SK-N-DZ (cell line): Measurements from ENCODE around the gene SP9. TPM values are rescaled to one million over a fixed set of nuclear protein-coding genes. Genes with fewer than 3 reads are reported as not detected.

Experiments
- DNase-seq: peaks from one replicate; pipeline ENCODE4 v3.0.0-alpha.2; 2015; ENCODE audit warnings: low spot score
- polyA plus RNA-seq, 2 experiments: library from polyadenylated mRNA; depleted of rRNA; stranded (reverse); fragments of >200 nt; gene quantifications; 2 replicates each; pipeline ENCODE4 v1.2.3, GENCODE V29; 2014

Gene SP9
- polyA plus RNA-seq (2014; cell fraction: cytosol; rRNA removed): 0.39 TPM in 1 of 2 replicates, not detected in the other
- 0.05 and 0.59 TPM in 2 replicates for polyA plus RNA-seq (2014; cell fraction: nucleus; rRNA removed)

DNA sequence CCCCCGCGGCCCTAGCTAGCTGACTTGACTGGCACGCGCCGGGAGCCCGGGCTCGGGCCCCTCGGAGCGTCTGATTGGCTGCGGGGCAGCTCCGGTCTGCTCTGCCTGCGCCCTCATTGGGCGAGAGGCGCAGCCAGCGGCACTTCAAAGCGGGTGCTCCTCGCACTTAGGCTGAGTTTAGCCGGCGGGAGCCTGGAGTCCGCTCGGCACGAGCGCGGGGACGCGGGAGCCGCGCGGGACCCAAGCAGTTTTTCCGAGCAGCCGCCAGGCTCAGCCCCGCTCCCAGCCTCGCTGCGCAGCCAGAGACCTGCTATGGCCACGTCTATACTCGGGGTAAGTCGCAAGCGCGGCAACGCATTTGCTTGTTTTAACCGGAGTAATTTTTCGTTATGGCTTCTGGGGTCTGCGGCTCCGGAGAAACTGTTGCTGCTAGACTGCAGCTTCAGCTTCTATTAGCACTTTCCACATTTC is at the start of gene SP9:
Gene SP9, plus strand, starts transcription at position 174 of the 471 bp plus-strand sequence. Its CDS starts 139 bp downstream, at position 313.
- peak; percentile 72 for DNase-seq

- DNase-seq: no peak
Measured at GRCh38 chr2:174286172-174286571, 48.6 kb upstream of the SP9 start.

- DNase-seq: no peak
Measured at GRCh38 chr2:174292908-174293307, 41.8 kb upstream of the SP9 start.

GRCh38 chr2:174300114-174300513 is 34.6 kb upstream of the SP9 start:
- DNase-seq: no peak

- DNase-seq: no peak
Measured at GRCh38 chr2:174312581-174313234, 22.0 kb upstream of the SP9 start.

- no peak for DNase-seq
Measured at GRCh38 chr2:174322149-174322548, 12.6 kb upstream of the SP9 start.

- no peak for DNase-seq
Measured at GRCh38 chr2:174322746-174323145, 12.0 kb upstream of the SP9 start.

- DNase-seq: no peak
Measured at GRCh38 chr2:174324530-174324929, 10.2 kb upstream of the SP9 start.

DNA sequence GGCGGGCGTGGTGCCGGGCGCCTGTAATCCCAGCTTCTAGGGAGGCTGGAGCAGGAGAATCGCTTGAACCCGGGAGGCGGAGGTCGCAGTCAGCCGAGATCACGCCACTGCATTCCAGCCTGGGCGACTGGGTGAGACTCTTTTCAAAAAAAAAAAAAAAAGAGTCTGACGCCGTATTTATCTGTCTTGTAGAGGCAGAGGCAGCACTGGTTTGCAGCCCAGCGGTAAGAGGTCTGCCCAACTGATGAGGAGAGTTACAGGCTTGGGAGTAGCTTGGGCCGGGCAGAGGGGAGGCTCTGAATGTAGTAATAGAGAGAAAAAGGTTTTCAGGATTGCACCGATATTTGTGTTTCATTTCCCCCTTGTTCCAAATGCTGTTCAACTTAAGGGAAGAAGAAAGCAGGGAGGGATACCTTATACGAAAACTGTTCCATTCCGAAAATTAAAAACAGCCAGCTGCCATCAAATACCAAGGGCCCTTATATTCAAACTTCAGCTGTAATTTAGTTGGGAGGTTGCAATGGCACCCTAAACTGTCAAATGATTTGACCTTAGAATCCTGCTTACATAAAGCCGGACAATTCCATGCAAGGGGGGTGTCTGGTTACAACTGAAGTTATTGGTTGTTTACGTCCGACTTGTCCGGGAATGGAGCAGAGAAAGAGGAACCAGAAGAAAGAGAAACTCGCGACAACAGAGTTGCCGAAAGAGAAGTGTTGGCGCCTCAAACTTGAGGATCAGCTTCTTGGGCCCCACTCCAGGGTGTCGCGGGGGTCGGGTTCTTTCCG is 9.2 kb upstream of the SP9 start:
- DNase-seq: no peak

DNA sequence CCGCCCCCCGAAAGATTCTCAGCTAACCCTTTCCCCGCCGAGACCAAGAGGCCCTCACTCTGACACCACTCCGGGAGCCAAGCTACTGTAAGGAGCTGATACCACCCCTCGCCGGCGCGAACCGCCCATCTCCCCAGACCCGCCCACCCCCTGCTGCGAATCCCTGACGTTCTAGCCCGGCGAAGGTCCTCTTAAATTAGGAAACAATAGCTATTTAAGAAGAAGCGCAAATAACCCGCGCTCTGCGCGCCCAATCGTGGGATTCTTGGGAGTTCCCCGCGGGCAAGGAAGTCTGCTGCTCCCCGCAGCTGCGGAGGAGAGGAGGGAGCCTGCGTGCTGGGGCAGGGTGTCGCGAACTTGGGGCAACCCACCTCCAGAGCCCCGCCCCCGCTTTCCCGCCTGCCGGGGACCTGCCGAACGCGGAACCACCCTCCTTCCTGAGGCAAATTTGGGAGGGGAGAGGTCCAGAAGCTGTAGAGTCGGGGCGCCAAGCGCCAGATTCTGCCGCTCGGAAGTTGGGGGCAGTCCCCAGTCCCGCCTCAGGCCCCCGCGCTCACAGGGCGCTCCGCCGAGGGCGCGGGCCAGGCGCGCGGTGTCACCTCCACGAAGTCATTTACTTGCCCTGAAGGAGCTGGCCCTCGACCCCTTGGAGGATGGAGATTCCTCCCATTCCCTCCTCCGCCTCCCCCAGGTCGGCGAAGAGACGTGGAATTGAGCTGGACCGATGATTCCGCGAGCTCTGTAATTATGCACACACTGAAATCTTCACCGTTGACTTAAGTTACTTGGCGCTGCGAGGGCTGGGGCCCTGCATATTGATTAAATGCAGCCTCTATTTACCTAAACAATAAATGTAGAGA is 8.4 kb upstream of the SP9 start:
- DNase-seq: no peak

- no peak for DNase-seq
Measured at GRCh38 chr2:174327021-174327840, 7.5 kb upstream of the SP9 start.

DNA sequence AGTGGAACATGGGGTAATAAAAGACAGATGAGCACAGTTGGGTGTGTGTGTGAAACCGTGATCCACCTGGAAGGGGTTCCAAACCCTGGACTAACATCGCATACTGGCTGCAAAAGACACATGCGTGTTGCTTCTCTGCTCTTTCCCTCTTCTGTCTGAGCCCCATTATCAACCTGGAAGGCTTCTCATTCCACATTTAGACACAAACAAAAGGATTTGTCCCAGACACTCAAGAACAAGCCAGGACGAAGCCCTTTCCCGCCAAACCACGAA is 7.0 kb upstream of the SP9 start:
- no peak for DNase-seq

DNA sequence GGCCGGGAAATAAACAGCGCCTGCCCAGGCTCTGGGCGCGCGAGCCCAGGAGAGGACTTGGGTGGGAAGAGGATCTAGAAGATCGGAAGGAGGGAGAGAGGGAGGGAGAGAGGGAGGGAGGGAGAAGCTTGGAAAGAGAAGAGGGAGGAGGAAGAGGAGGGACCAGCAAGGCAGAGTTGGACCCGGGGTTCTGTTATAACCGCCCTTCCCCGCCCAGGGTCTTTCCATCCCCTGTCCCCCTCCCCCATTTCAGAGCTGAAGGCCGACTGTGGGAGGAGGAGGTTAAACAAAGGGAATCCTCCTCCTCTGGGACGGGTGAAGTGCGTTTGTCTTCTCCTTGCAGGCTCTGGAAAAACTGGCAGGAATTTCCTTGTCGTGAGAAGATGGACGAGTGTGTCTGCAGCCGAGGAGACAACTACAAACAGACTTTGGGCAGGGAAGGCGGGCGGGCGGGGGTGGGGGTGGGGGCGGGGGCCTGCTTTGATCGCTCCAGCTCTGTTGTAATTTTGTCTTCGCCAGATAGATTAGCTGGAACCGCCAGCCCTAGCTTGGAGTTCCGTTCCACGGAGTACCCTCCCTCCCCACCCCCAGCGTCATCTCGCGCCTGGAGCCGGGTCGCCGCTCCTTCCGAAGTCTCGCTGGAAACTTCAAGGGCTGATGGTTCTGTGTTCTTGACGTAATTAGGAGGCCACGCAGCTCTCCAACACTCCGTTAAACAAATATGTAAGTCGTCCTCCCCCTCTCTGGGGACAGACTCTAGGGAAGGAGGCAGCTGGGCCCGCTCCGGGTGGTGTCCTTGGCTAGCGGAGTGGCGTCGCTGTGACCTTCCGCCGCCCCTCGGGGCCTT is 6.4 kb upstream of the SP9 start:
- no peak for DNase-seq

DNA sequence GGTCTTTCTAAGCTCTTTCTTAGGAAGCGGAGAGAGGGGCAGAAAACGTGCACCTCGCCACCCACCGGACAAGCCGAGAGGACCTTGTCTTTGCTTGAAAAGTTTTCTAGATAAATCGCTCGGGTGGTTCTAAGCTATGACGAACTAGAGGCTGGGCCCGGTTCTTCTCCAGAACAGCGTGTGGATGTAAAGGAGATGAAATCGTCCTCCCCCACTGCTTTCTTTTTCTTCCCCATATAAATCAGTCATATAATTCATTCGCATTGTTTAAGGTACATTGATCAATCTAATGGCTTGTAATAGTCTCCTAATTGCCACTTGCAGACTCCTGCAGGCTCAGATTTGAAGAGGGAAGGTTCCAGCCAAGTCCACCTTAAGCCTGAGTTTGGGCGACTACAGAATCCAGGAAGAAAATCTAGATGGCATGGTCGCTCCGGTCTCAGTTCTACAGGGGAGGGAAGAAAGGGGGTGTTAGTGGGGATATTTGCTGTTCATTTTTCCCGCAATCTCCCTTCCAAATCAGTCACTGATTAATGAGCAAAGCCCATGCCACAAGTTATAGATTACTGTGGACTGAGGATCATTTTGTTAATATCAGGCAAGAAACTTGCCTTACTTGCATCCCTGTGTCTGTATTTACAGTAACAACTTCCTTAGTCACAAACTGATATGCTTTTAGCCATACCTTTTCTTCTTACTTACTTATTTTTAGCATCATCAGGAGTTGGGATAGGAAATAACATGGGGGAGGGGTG is 5.6 kb upstream of the SP9 start:
- DNase-seq: no peak

DNA sequence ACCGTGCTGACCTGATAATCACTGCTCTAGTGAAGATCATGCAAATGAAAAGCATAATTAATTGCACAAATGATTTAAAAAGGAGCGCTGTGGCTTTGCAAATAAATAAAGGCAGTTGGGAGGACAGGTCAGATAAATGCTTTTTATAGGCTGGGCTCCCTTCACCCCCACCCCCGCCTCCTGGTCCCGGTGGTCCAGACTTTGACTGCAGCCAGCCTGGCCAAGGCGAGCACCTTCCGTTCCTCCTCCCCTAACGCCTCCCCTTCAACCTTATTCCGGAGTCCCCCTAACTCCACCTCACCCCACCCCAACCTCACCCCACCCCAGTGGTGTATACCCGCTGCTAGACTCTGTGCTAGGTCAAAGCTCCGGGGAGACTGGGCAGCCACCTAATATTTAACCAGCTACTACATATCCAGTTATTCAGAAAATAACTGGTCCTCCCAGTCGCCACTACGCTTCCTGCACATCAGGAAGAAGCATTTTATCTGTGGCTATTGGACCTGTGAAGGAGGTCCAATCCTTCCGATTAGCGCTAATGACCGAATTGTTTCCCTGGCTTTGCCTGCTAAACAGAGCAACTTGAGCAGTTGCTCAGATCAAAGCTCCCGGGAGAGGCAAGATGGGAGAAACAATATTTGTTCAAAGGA is 3.7 kb upstream of the SP9 start:
- no peak for DNase-seq

DNA sequence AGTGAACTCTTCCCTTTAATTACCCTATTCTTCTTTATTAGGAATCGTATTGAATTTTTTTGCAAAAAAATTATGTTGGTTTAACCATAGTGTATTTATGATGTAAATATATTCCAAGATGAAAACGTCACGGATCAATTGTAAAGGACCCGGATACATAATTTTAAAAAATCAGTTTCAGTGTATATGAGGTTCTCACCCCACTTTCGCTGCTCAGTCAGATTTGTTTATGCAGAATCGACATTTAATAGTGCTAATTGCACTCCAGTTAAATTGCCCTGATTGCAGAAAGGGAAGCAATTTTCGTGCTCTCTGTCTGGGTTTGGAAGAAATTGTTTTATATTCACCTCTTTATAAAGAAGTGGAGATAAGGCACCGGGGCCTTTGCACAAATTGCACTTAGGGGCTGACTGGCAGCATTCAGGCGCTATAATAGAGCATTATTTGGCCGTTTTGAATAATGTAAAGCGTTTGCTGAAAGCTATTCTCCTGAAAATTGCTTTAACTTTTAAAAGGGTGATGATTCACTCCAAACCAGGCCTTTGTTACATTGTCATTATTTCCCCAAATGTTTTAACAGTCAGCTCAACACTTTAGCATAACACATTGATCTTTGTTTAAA is 3.0 kb upstream of the SP9 start:
- no peak for DNase-seq

- DNase-seq: no peak
Measured at GRCh38 chr2:174332217-174332963, 2.4 kb upstream of the SP9 start.

DNA sequence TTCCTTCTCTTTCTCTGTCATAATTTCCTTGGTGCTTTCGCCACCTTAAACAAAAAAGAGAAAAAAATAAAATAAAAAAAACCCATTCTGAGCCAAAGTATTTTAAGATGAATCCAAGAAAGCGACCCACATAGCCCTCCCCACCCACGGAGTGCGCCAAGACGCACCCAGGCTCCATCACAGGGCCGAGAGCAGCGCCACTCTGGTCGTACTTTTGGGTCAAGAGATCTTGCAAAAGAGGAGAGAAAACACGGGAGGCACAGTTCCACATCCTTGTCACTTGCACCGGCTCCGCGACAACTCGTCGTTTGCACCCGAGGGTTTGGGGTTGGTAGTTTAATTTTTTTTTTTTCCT is 1.8 kb upstream of the SP9 start:
- no peak for DNase-seq
